CD1c-positive myeloid dendritic cell (primary cell): ENCODE results near the gene LMOD3.
A peak's percentile ranks its signal among the peaks of the same experiment; 100 is the strongest.

Source experiments
- DNase-seq: peaks from one replicate; pipeline ENCODE4 v3.0.0-alpha.2; 2016; ENCODE audit errors: extremely low spot score

The LMOD3 gene

DNA sequence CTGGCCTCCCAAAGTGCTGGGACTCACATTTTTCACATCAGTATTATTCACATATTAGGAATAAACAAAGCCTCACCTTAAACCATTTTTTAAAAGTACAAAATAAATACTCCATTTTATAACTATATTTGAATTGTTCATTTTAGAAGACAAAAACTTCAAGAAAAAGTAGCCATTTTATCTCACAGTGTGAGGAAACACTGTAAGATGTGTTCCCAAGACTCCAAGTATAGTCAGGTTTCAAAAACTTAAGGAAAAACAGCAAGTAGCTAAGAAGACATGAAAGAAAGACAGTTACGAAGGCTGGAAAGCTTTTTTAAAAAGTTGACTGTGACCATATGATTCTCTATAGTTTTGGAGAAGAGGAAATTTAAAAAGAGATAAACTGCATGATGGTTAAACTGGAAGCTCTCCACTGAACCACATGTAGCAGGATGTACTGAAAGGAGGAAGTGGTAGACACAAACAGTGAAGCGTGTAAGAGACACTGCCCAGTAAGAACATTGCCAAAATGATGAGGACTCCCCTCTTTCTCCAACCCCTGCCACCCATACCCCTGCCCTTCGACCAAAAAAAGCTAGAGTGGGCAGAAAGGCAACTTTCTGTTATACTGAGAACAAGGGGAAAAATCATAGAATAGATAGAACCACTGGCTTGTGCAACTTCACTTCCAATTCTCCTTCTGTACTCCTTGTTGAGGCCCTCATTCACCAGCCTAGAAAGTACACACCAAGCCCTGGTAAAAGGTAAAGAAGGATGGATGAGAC is 64.0 kb downstream of the LMOD3 start:
- peak; percentile 33 for DNase-seq
